MM.1S (cell line): ENCODE data around the gene MYLK2.

Experiments
- CTCF ChIP-seq: fragments of 300-600 bp; sonication (generic); IDR thresholded peaks from 2 replicates; pipeline ENCODE4 v1.5.1; 2016; ENCODE audit warnings: antibody characterized with exemption, low read length, mixed read lengths
- EZH2 ChIP-seq: fragments of 300-600 bp; sonication (generic); optimal IDR thresholded peaks from 2 replicates; pipeline ENCODE3; 2017; ENCODE audit warnings: low read depth, mild to moderate bottlenecking, antibody characterized with exemption, low read length, mixed read lengths
- EZH2phosphoT487 ChIP-seq: fragments of 300-600 bp; sonication (generic); IDR thresholded peaks from 2 replicates; pipeline ENCODE4 v1.6.1; 2018; ENCODE audit warnings: antibody characterized with exemption, low read length

- no peak for TF ChIP-seq CTCF
- TF ChIP-seq EZH2, result no peak
- no peak for TF ChIP-seq EZH2phosphoT487
Observed at GRCh38 chr20:31769681-31770080, 49.5 kb upstream of the MYLK2 start.
